Peyer's patch (tissue), 4 donors: ENCODE measurements around the gene UNK. TPM values are rescaled to one million over a fixed set of nuclear protein-coding genes. Genes with fewer than 3 reads are reported as not detected.

Experiments used
- DNase-seq, 3 donors: peaks; one replicate each; pipeline ENCODE4 v3.0.0-alpha.2; 2017 to 2019
- H3K27ac ChIP-seq, 4 donors: fragments of 200-600 bp; sonication (generic); one replicate each; pipeline ENCODE4 v1.5.1; 2016 to 2019
- H3K27me3 ChIP-seq, 2 donors: fragments of 200-600 bp; sonication (generic); one replicate each; pipeline ENCODE4 v1.5.1; 2019
- H3K36me3 ChIP-seq, 3 donors: fragments of 200-600 bp; sonication (generic); one replicate each; pipeline ENCODE4 v1.5.1; 2016 to 2019
- H3K4me1 ChIP-seq, 4 donors: fragments of 200-600 bp; sonication (generic); one replicate each; pipeline ENCODE4 v1.5.1; 2016 to 2019
- H3K4me3 ChIP-seq, 4 donors: fragments of 200-600 bp; sonication (generic); 1 replicate in 3 of 4; 2 replicates in 1 of 4; pipeline ENCODE4 v1.5.1; 2016 to 2019; ENCODE audit warnings: mild to moderate bottlenecking in 1 of 4
- H3K9me3 ChIP-seq, 4 donors: fragments of 200-600 bp; sonication (generic); one replicate each; pipeline ENCODE4 v1.5.1; 2016 to 2019; ENCODE audit warnings: mild to moderate bottlenecking in 1 of 4
- POLR2A ChIP-seq, 2 donors: fragments of 450-650 bp; IDR thresholded peaks; one replicate each; pipeline ENCODE4 v1.5.1; 2017; ENCODE audit warnings: antibody characterized with exemption in 2 of 2, mild to moderate bottlenecking in 2 of 2, moderate library complexity in 2 of 2
- total RNA-seq, 4 donors: library from RNA; depleted of rRNA; stranded (reverse); fragments of >200 nt; gene quantifications; one replicate each; pipeline ENCODE4 v1.1.0, GENCODE V29; 2016
- TF ChIP-seq, protein P1 (sequence below), 6 experiments: fragments of 450-650 bp in 4 of 6; fragments of 200-600 bp in 2 of 6; sonication (generic) in 1 of 6; IDR thresholded peaks; one replicate each; pipeline ENCODE4 v1.5.1; 2017 to 2019; ENCODE audit warnings: antibody characterized with exemption in 6 of 6, mild to moderate bottlenecking in 3 of 6, moderate library complexity in 1 of 6

Gene UNK
- total RNA-seq, 4 donors from 2014 or later, result 18.9 to 108 (median 30.6) TPM

DNA sequence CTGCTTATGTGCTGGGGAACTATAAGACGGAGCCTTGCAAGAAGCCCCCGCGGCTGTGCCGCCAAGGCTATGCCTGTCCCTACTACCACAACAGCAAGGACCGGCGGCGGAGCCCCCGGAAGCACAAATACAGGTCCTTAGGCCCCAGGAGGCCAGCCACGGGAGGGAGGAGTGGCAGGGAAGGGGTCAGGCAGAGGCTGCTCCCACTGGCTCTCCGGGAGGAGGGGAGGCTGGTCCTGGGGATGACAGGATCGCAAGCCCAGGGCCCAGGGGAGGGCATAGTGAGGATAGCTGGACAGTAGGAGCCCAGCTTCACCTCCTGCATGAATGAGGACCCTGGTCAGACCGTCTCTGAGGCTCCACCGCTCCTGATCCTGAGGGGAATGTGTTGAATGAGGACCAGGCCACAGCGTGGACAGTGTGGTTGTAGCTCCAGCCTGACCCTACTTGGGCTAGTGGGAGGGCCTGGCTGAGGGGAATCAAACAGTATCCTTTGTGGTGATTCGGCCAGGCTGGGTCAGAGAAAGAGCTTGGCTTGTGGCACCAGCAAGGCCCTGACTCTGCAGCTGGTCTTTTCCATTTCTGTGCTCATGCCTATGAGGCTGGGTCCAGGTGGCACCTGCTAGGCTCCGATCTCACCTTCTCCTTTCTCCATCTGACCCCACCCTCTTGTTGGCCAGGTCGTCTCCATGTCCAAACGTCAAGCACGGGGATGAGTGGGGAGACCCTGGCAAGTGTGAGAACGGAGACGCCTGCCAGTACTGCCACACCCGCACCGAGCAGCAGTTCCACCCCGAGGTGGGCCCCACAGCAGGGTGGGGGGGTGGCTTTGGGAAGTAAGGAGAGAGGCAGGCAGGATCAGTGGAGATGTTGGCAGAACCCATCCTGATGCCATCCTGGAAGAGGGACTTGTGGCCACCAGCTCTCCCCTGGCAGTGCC is 28.7 kb downstream of the UNK start:
- Histone ChIP-seq H3K27ac (no peak overlapping the region), H3K36me3 (peaks cover 0 to 80% (median 0%) of the 10 kb centered on the region in 3 donors)
- no peak for DNase-seq

DNA sequence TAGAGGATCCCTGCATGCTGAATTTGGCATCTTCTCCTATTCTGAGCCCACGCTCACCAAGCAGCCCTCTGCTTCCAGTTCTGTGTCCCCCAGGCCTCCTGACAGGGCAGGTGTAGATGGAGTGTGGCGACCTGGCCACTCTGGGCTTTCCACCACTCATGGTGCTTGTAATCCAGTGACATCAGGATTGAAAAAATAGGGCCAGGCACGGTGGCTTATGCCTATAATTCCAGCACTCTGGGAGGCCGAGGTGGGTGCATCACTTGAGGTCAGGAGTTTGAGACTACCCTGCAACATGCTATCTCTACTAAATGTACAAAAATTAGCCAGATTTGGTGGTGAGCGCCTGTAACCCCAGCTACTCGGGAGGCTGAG is 29.4 kb downstream of the UNK start:
- H3K36me3 ChIP-seq, result peaks cover 0 to 86% (median 0%) of the 10 kb centered on the region in 3 donors
- H3K9me3 ChIP-seq, result no peaks in the 10 kb centered on the region
- no peak for DNase-seq
- no peaks in the 10 kb centered on the region for H3K4me1 ChIP-seq
- H3K27me3 ChIP-seq, result no peaks in the 10 kb centered on the region
- H3K27ac ChIP-seq, result no peak overlapping the region
- H3K4me3 ChIP-seq, result no peak overlapping the region
- TF ChIP-seq, protein P1, sequence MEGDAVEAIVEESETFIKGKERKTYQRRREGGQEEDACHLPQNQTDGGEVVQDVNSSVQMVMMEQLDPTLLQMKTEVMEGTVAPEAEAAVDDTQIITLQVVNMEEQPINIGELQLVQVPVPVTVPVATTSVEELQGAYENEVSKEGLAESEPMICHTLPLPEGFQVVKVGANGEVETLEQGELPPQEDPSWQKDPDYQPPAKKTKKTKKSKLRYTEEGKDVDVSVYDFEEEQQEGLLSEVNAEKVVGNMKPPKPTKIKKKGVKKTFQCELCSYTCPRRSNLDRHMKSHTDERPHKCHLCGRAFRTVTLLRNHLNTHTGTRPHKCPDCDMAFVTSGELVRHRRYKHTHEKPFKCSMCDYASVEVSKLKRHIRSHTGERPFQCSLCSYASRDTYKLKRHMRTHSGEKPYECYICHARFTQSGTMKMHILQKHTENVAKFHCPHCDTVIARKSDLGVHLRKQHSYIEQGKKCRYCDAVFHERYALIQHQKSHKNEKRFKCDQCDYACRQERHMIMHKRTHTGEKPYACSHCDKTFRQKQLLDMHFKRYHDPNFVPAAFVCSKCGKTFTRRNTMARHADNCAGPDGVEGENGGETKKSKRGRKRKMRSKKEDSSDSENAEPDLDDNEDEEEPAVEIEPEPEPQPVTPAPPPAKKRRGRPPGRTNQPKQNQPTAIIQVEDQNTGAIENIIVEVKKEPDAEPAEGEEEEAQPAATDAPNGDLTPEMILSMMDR (IDR thresholded peaks at IDR 0.05), result no peak
- TF ChIP-seq POLR2A (IDR thresholded peaks at IDR 0.05), result no peak

More for the DNA sequence above, 28.7 kb downstream of the UNK start:
- no peaks in the 10 kb centered on the region for H3K4me1 ChIP-seq
- H3K4me3 ChIP-seq, result no peak overlapping the region
- TF ChIP-seq, protein P1 (IDR thresholded peaks at IDR 0.05), result no peak
- no peak for TF ChIP-seq POLR2A (IDR thresholded peaks at IDR 0.05)
- H3K9me3 ChIP-seq, result no peaks in the 10 kb centered on the region
- no peaks in the 10 kb centered on the region for H3K27me3 ChIP-seq

DNA sequence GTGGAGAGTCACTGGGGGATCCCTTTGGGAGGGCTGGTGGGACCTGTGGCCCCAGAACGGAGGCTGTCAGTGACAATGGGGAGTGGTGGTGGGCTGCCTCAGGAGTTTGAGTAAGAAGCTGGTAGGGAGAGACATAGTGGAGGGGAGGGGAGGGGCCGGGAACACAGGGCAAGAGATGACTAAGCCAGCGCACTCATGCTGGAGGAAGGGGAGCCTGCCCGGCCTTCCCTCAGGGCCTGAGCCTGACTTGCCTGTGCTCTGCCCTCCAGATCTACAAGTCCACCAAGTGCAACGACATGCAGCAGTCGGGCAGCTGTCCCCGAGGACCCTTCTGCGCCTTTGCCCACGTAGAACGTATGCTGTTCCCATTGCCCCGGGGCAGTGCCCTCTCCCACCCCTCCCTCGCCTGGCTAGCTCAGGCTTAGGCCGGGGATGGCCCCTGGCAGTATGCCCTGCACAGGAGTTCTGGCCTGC is 30.3 kb downstream of the UNK start:
- peaks cover 0 to 92% (median 0%) of the 10 kb centered on the region in 3 donors for H3K36me3 ChIP-seq
- TF ChIP-seq, protein P1 (IDR thresholded peaks at IDR 0.05), result no peak
- TF ChIP-seq POLR2A (IDR thresholded peaks at IDR 0.05), result no peak
- H3K27me3 ChIP-seq, result no peaks in the 10 kb centered on the region
- H3K9me3 ChIP-seq, result no peaks in the 10 kb centered on the region
- H3K4me1 ChIP-seq, result no peaks in the 10 kb centered on the region
- no peak overlapping the region for H3K4me3 ChIP-seq
- no peak for DNase-seq
- H3K27ac ChIP-seq, result no peak overlapping the region

DNA sequence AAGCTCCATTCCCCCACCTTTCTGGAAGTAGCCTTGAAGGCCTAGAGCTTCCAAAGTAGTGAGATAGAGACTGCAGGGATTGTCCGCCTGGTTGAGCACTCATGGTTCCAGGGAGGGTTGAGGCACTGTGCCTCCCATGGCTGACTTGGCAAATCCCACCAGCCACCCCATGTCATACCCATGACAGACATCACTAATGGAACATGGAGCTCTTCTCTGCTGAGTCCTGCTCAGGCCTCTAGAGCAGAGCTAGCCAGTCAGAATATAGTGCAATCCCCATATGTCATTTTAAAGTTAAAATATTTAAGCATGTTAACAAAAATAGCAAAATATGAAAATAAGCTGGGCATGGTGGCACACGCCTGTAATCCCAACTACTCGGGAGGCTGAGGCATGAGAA is 30.8 kb downstream of the UNK start:
- peaks cover 0 to 93% (median 0%) of the 10 kb centered on the region in 3 donors for H3K36me3 ChIP-seq
- no peak overlapping the region for H3K27ac ChIP-seq
- H3K4me1 ChIP-seq, result no peaks in the 10 kb centered on the region
- no peak for DNase-seq
- H3K27me3 ChIP-seq, result no peaks in the 10 kb centered on the region
- no peak overlapping the region for H3K4me3 ChIP-seq
- TF ChIP-seq POLR2A (IDR thresholded peaks at IDR 0.05), result no peak
- TF ChIP-seq, protein P1 (IDR thresholded peaks at IDR 0.05), result no peak
- no peaks in the 10 kb centered on the region for H3K9me3 ChIP-seq

DNA sequence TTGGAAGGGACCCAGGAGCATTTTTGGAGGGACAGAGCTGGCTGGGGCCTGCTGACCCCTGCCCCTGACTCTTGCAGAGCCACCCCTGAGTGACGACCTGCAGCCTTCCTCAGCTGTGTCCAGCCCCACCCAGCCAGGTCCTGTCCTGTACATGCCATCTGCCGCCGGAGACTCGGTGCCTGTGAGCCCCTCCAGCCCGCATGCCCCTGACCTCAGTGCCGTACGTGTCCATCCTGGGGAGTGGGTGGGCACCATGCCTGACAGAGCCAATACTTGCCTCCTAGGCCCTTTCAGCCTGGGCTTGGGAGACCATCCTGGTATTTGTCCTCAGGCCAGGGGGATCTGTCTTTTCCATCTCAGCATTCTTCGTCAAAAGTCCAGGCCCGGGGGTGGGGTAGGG is 32.1 kb downstream of the UNK start:
- H3K36me3 ChIP-seq, result peaks cover 0 to 91% (median 0%) of the 10 kb centered on the region in 3 donors
- TF ChIP-seq POLR2A (IDR thresholded peaks at IDR 0.05), result no peak
- TF ChIP-seq, protein P1 (IDR thresholded peaks at IDR 0.05), result no peak
- no peaks in the 10 kb centered on the region for H3K9me3 ChIP-seq
- H3K27ac ChIP-seq, result no peak overlapping the region
- no peak for DNase-seq
- no peaks in the 10 kb centered on the region for H3K27me3 ChIP-seq
- no peak overlapping the region for H3K4me3 ChIP-seq
- H3K4me1 ChIP-seq, result no peaks in the 10 kb centered on the region
